IMR-90 (cell line): ENCODE results near the gene RPE.

Source experiments
- BHLHE40 ChIP-seq: fragments of 150-350 bp; IDR thresholded peaks from 2 replicates; pipeline ENCODE4 v1.6.1; 2016; ENCODE audit warnings: mild to moderate bottlenecking, low read depth, low read length
- CEBPB ChIP-seq: IDR thresholded peaks from 2 replicates; pipeline ENCODE4 v1.6.1; 2012; ENCODE audit warnings: low read depth, low read length, improper control_type of control experiment
- FOS ChIP-seq: fragments of 150-350 bp; IDR thresholded peaks from 2 replicates; pipeline ENCODE4 v1.6.1; 2016; ENCODE audit warnings: low read depth, low read length
- MXI1 ChIP-seq: IDR thresholded peaks from 2 replicates; pipeline ENCODE4 v1.6.1; 2012; ENCODE audit warnings: low read depth, mild to moderate bottlenecking, low read length, moderate library complexity, borderline replicate concordance
- POLR2A ChIP-seq: IDR thresholded peaks from 2 replicates; pipeline ENCODE4 v1.6.1; 2012; ENCODE audit warnings: mild to moderate bottlenecking, low read depth, low read length
- SMC3 ChIP-seq: fragments of 150-350 bp; IDR thresholded peaks from 2 replicates; pipeline ENCODE4 v1.6.1; 2016; ENCODE audit warnings: low read depth, mild to moderate bottlenecking, antibody characterized with exemption, low read length, moderate library complexity
- TF ChIP-seq, protein P1 (sequence below): conservative IDR thresholded peaks from 2 replicates; pipeline ENCODE4 v1.5.1; 2012; ENCODE audit warnings: mild to moderate bottlenecking, low read depth, low read length, improper control_type of control experiment

DNA sequence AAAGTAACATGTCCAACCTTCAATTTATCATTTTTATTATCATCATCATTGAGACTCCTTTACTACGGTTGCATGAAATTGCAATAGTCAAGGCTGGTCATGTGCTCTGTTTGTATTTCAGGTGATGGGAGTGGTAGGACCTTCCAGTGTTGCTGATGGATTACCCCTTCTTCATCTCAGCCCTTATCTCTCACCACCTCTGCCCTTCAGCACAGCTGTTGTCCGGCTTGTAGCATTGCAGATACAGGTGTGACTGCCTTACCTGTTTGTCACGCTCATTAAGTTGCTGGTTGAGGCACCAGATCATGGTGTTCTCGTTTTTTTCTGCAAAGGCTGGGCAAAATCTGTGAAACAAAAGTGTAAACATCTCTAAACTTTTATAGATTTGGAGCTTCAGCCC lies 31.7 kb upstream of the RPE start:
- TF ChIP-seq, protein P1, sequence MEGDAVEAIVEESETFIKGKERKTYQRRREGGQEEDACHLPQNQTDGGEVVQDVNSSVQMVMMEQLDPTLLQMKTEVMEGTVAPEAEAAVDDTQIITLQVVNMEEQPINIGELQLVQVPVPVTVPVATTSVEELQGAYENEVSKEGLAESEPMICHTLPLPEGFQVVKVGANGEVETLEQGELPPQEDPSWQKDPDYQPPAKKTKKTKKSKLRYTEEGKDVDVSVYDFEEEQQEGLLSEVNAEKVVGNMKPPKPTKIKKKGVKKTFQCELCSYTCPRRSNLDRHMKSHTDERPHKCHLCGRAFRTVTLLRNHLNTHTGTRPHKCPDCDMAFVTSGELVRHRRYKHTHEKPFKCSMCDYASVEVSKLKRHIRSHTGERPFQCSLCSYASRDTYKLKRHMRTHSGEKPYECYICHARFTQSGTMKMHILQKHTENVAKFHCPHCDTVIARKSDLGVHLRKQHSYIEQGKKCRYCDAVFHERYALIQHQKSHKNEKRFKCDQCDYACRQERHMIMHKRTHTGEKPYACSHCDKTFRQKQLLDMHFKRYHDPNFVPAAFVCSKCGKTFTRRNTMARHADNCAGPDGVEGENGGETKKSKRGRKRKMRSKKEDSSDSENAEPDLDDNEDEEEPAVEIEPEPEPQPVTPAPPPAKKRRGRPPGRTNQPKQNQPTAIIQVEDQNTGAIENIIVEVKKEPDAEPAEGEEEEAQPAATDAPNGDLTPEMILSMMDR: no peak
- TF ChIP-seq FOS (no peak), POLR2A (no peak), SMC3 (no peak), CEBPB (no peak), MXI1 (no peak), BHLHE40 (no peak)
